A549 (cell line): Measurements from ENCODE around the gene CD4. TPM values are rescaled to one million over a fixed set of nuclear protein-coding genes. Genes with fewer than 3 reads are reported as not detected.

Source experiments
- ATAC-seq, 2 experiments: fragments of 200-7000 bp in 1 of 2; fragments of >200 bp in 1 of 2; cut with Nextera tagmentation in 1 of 2; cut with Tn5 transposase in 1 of 2; 3 replicates each; pipeline versions ENCODE4 v1.8.0 to v1.9.1; 2018 to 2020; ENCODE audit warnings: mild to moderate bottlenecking in 1 of 2, moderate library complexity in 1 of 2
- CTCF ChIA-PET: fragments of 300-600 bp; sonication (Branson Sonifier 250); formaldehyde crosslinking; extraction: SDS; loops from one replicate; lab custom pipeline; 2021; ENCODE audit warnings: antibody characterized with exemption, inconsistent platforms; lab: Yijun Ruan, JAX
- POLR2A ChIA-PET: fragments of 350-600 bp; formaldehyde crosslinking; extraction: SDS; loops from one replicate; lab custom pipeline; 2021; ENCODE audit warnings: antibody characterized with exemption, inconsistent platforms; lab: Yijun Ruan, JAX
- DNase-seq, 2 experiments: peaks; one replicate each; pipeline versions ENCODE4 v3.0.0 to v3.0.0-alpha.2; 2011 to 2016; ENCODE audit warnings: low read depth in 1 of 2, low spot score in 1 of 2
- FAIRE-seq: peaks from 2 replicates; lab custom pipeline; 2011; peaks lifted over from hg19 to GRCh38; lab: Jason Lieb, UNC
- H3K27ac ChIP-seq, 2 experiments: fragments of >200 bp; sonication (Bioruptor Twin); formaldehyde crosslinking; 3 replicates each; pipeline ENCODE4 v1.5.1; 2016 to 2017
- H3K4me1 ChIP-seq: fragments of >200 bp; sonication (Bioruptor Twin); formaldehyde crosslinking; 3 replicates; pipeline ENCODE4 v1.6.1; 2016
- H3K4me2 ChIP-seq: fragments of >200 bp; sonication (Bioruptor Twin); formaldehyde crosslinking; 3 replicates; pipeline ENCODE4 v1.6.1; 2016
- H3K4me3 ChIP-seq: fragments of >200 bp; sonication (Bioruptor Twin); formaldehyde crosslinking; 3 replicates; pipeline ENCODE4 v1.5.1; 2016
- H3K9me3 ChIP-seq: fragments of >200 bp; sonication (Bioruptor Twin); formaldehyde crosslinking; 3 replicates; pipeline ENCODE4 v1.6.1; 2016
- ATOH8 ChIP-seq: fragments of 250-450 bp; sonication (Bioruptor Pico); IDR thresholded peaks from 2 replicates; pipeline ENCODE4 v1.5.0; 2020; ENCODE audit warnings: low read depth, mild to moderate bottlenecking, moderate library complexity
- BHLHE40 ChIP-seq: IDR thresholded peaks from 2 replicates; pipeline ENCODE4 v1.6.1; 2012; ENCODE audit warnings: low read depth, low read length, inconsistent platforms
- CBX2 ChIP-seq: fragments of 200-600 bp; sonication (generic); IDR thresholded peaks from 2 replicates; pipeline ENCODE4 v1.6.1; 2016; ENCODE audit warnings: low read depth, mild to moderate bottlenecking, borderline replicate concordance
- EHF ChIP-seq: fragments of 250-450 bp; sonication (Bioruptor Pico); IDR thresholded peaks from 2 replicates; pipeline ENCODE4 v1.5.0; 2020; ENCODE audit warnings: mild to moderate bottlenecking
- EHMT2 ChIP-seq: fragments of 200-600 bp; sonication (generic); IDR thresholded peaks from 2 replicates; pipeline ENCODE4 v1.6.1; 2016; ENCODE audit warnings: antibody characterized with exemption, low read depth, mild to moderate bottlenecking, moderate library complexity
- EP300 ChIP-seq, 2 experiments: fragments of >200 bp; sonication (Bioruptor Twin); formaldehyde crosslinking; IDR thresholded peaks; 2 replicates in 1 of 2; 3 replicates in 1 of 2; pipeline ENCODE4 v1.6.1; 2016 to 2017
- FOXS1 ChIP-seq: fragments of 250-450 bp; sonication (Bioruptor Pico); IDR thresholded peaks from 2 replicates; pipeline ENCODE4 v1.5.0; 2020; ENCODE audit warnings: mild to moderate bottlenecking, moderate library complexity
- HOXB13 ChIP-seq: fragments of 250-450 bp; sonication (Bioruptor Pico); IDR thresholded peaks from 2 replicates; pipeline ENCODE4 v1.5.0; 2020; ENCODE audit warnings: low read depth, mild to moderate bottlenecking, moderate library complexity
- HOXB5 ChIP-seq: fragments of 250-450 bp; sonication (Bioruptor Pico); IDR thresholded peaks from 2 replicates; pipeline ENCODE4 v1.5.0; 2020; ENCODE audit warnings: mild to moderate bottlenecking, moderate library complexity
- KDM1A ChIP-seq: fragments of 200-600 bp; sonication (generic); IDR thresholded peaks from 2 replicates; pipeline ENCODE4 v1.6.1; 2016; ENCODE audit warnings: low read depth, mild to moderate bottlenecking
- MAZ ChIP-seq: fragments of 150-350 bp; IDR thresholded peaks from 2 replicates; pipeline ENCODE4 v1.6.1; 2014; ENCODE audit warnings: antibody characterized with exemption, low read depth, low read length, borderline replicate concordance
- NPAS2 ChIP-seq: fragments of 250-450 bp; sonication (Bioruptor Pico); IDR thresholded peaks from 2 replicates; pipeline ENCODE4 v1.8.0; 2022; ENCODE audit warnings: mild to moderate bottlenecking, moderate library complexity, borderline replicate concordance
- PBX3 ChIP-seq: IDR thresholded peaks from 2 replicates; pipeline ENCODE4 v1.6.1; 2012
- RAD21 ChIP-seq, 2 experiments: fragments of >200 bp in 1 of 2; sonication (Bioruptor Twin) in 1 of 2; formaldehyde crosslinking in 1 of 2; IDR thresholded peaks in 1 of 2; conservative IDR thresholded peaks in 1 of 2; 2 replicates in 1 of 2; 3 replicates in 1 of 2; pipeline ENCODE4 v1.6.1; 2012 to 2018; ENCODE audit warnings: inconsistent platforms in 1 of 2
- RARB ChIP-seq: fragments of 250-450 bp; sonication (Bioruptor Pico); IDR thresholded peaks from 2 replicates; pipeline ENCODE4 v1.8.0; 2021; ENCODE audit warnings: mild to moderate bottlenecking, moderate library complexity
- SMC3 ChIP-seq: fragments of >200 bp; sonication (Bioruptor Twin); formaldehyde crosslinking; IDR thresholded peaks from 3 replicates; pipeline ENCODE4 v1.6.1; 2018; ENCODE audit warnings: inconsistent platforms
- TFCP2L1 ChIP-seq: fragments of 250-450 bp; sonication (Bioruptor Pico); IDR thresholded peaks from 2 replicates; pipeline ENCODE4 v1.5.0; 2021; ENCODE audit warnings: mild to moderate bottlenecking
- ZNF302 ChIP-seq: fragments of 250-450 bp; sonication (Bioruptor Pico); IDR thresholded peaks from 2 replicates; pipeline ENCODE4 v1.9.0; 2021; ENCODE audit warnings: inconsistent platforms, mild to moderate bottlenecking, moderate library complexity
- WGBS: methylation state at CpG from one replicate; pipeline ENCODE4 v1.1.6; 2017; ENCODE audit errors: missing lambda C conversion rate; 5-methylcytosine and 5-hydroxymethylcytosine counted together
- polyA plus RNA-seq, 4 experiments: library from polyadenylated mRNA; depleted of rRNA in 3 of 4; stranded (reverse); fragments of >200 nt; fragmentation: RNase III in 1 of 4; extraction: RNeasy Plus Mini Kit Qiagen cat#74134 plus additional on column Dnase treatment in 1 of 4; gene quantifications; 2 replicates in 3 of 4; 3 replicates in 1 of 4; pipeline ENCODE4 v1.2.3, GENCODE V29; 2011 to 2017

The CD4 gene
- polyA plus RNA-seq, 2 of the 4 experiments (the other 2 are of a cell fraction), result 0.03 TPM; not detected in 1

GRCh38 chr12:6771091-6771495, 18.2 kb upstream of the CD4 start (continued):
- TF ChIP-seq SMC3 (no peak), RAD21 (conservative IDR thresholded peaks at IDR 0.05 in 1 of 2, IDR thresholded peaks at IDR 0.05 in 1 of 2) (no peak), EHF (CRISPR knock-in tag) (no peak), KDM1A (no peak), MAZ (no peak), ZNF302 (CRISPR knock-in tag) (no peak), HOXB13 (CRISPR knock-in tag) (no peak)

- Histone ChIP-seq H3K27ac (peak overlapping the region in 1 of 2 experiments; percentile 7; a peak in 2 of 6 replicates), H3K4me2 (peak overlapping the region; percentile 26; the same call in 1 of the 3 replicates), H3K4me3 (no peak overlapping the region), H3K9me3 (no peaks in the 10 kb centered on the region), H3K4me1 (peaks cover 49% of the 10 kb centered on the region)
- TF ChIP-seq RAD21 (conservative IDR thresholded peaks at IDR 0.05 in 1 of 2, IDR thresholded peaks at IDR 0.05 in 1 of 2) (no peak), ATOH8 (CRISPR knock-in tag) (no peak), KDM1A (peak; percentile 79; the same call in 1 of the 2 replicates), BHLHE40 (no peak), EHMT2 (no peak)
- ChIA-PET POLR2A (interaction anchor here (1.0 to 2.0 kb wide), 3 partner anchors 19 to 301 kb away, joined by 3 to 11 read pairs (median 3); partner anchors contain the start of genes COPS7A, MLF2 and VAMP1), CTCF (interaction anchor here (0.9 to 26.0 kb wide), 7 partner anchors 11 to 218 kb away, joined by 3 to 670 read pairs (median 4); partner anchors contain the start of genes CD4, MLF2 and P3H3)
- 73% methylated on average over 12 of the region's 12 CpGs for WGBS
- ATAC-seq (no peak), FAIRE-seq (no peak), DNase-seq (no peak)
Measured at GRCh38 chr12:6771509-6772330, 17.6 kb upstream of the CD4 start.

- 68% methylated on average over 9 of the region's 15 CpGs for WGBS
- Histone ChIP-seq H3K4me2 (peak within 1 kb of the TSS; percentile 26; the same call in 1 of the 3 replicates), H3K27ac (peak within 1 kb of the TSS in 1 of 2 experiments; percentile 7; a peak in 2 of 6 replicates), H3K4me1 (peaks cover 49% of the 10 kb centered on the region), H3K4me3 (no peak within 1 kb of the TSS), H3K9me3 (no peaks in the 10 kb centered on the region)
- ChIA-PET CTCF (interaction anchor here (1.3 to 26.0 kb wide), 5 partner anchors 10 to 218 kb away, joined by 4 to 670 read pairs (median 10); partner anchors contain the start of genes CD4 and MLF2), POLR2A (no interaction called here)
- TF ChIP-seq CBX2 (no peak), TFCP2L1 (CRISPR knock-in tag) (no peak), NPAS2 (no peak), EP300 (IDR thresholded peaks at IDR 0.05) (no peak), RARB (CRISPR knock-in tag) (no peak), HOXB5 (no peak), FOXS1 (CRISPR knock-in tag) (no peak), PBX3 (no peak; the same call in 1 of the 2 replicates)
- FAIRE-seq (no peak), DNase-seq (no peak), ATAC-seq (peak in 1 of 2 experiments; percentile 3; a peak in 1 of 6 replicates)
Measured at GRCh38 chr12:6772331-6772695, 17.0 kb upstream of the CD4 start, which contains the start of gene LAG3. Gene LAG3, plus strand, starts transcription at chr12:6772520. Its CDS starts 333 bp downstream, at chr12:6772853.
